ENCODE results near the gene LGALS4.

- TF ChIP-seq CTCF (conservative IDR thresholded peaks at IDR 0.05) (no peak), ZFX (IDR thresholded peaks at IDR 0.05) (no peak)
Observed at GRCh38 chr19:38813323-38813722, 578 bp upstream of the LGALS4 start.

Data from C4-2B (cell line).